CD14-positive monocyte (primary cell): ENCODE data around the gene ABL2. TPM values are rescaled to one million over a fixed set of nuclear protein-coding genes. Genes with fewer than 3 reads are reported as not detected.

Experiments
- DNase-seq, 3 donors: peaks; one replicate each; pipeline ENCODE4 v3.0.0-alpha.2; 2011 to 2022
- H2AFZ ChIP-seq: 2 replicates; pipeline ENCODE4 v1.6.0; 2012; ENCODE audit warnings: mild to moderate bottlenecking, low read depth, low read length, inconsistent platforms; ENCODE audit not compliant: insufficient read depth, poor library complexity, severe bottlenecking
- H3K27ac ChIP-seq, 2 donors: 1 replicate in 1 of 2; 2 replicates in 1 of 2; pipeline ENCODE4 v1.5.1; 2012 to 2013; ENCODE audit warnings: low read length in 2 of 2, control low read depth in 1 of 2, inconsistent platforms in 1 of 2, low read depth in 1 of 2, mild to moderate bottlenecking in 1 of 2
- H3K27me3 ChIP-seq, 2 donors: one replicate each; pipeline versions ENCODE4 v1.6.0 to v1.6.1; 2011 to 2013; ENCODE audit warnings: low read length in 2 of 2; ENCODE audit not compliant: control insufficient read depth in 2 of 2, insufficient read depth in 2 of 2
- H3K36me3 ChIP-seq, 2 donors: replicated peaks in 1 of 2; 1 replicate in 1 of 2; 2 replicates in 1 of 2; pipeline versions ENCODE4 v1.5.1 to v1.6.1; 2012 to 2013; ENCODE audit warnings: low read length in 2 of 2, control low read depth in 1 of 2, inconsistent platforms in 1 of 2, mild to moderate bottlenecking in 1 of 2; ENCODE audit not compliant: insufficient read depth in 2 of 2, control insufficient read depth in 1 of 2
- H3K4me1 ChIP-seq, 2 donors: 1 replicate in 1 of 2; 2 replicates in 1 of 2; pipeline versions ENCODE4 v1.5.1 to v1.6.1; 2012 to 2013; ENCODE audit warnings: low read length in 2 of 2, control low read depth in 1 of 2, inconsistent platforms in 1 of 2, mild to moderate bottlenecking in 1 of 2, moderate library complexity in 1 of 2; ENCODE audit not compliant: insufficient read depth in 2 of 2, control insufficient read depth in 1 of 2
- H3K4me2 ChIP-seq: replicated peaks from 2 replicates; pipeline ENCODE3; 2012; ENCODE audit warnings: low read length, moderate library complexity, mild to moderate bottlenecking; ENCODE audit not compliant: poor library complexity, severe bottlenecking; ENCODE audit errors: extremely low read depth
- H3K4me3 ChIP-seq, 3 experiments: fragments of 200-600 bp in 1 of 3; sonication (generic) in 1 of 3; replicated peaks in 1 of 3; 1 replicate in 2 of 3; 2 replicates in 1 of 3; pipeline ENCODE4 v1.5.1; 2011 to 2013; ENCODE audit warnings: low read length in 3 of 3, mild to moderate bottlenecking in 3 of 3, control low read depth in 2 of 3, low read depth in 2 of 3, inconsistent platforms in 1 of 3, moderate library complexity in 1 of 3
- H3K79me2 ChIP-seq: 2 replicates; pipeline ENCODE4 v1.6.0; 2012; ENCODE audit warnings: mild to moderate bottlenecking, control low read depth, inconsistent platforms, low read length, moderate library complexity; ENCODE audit not compliant: insufficient read depth
- H3K9ac ChIP-seq: 2 replicates; pipeline ENCODE4 v1.6.0; 2017; ENCODE audit warnings: low read length, mild to moderate bottlenecking; ENCODE audit not compliant: insufficient read depth, poor library complexity, severe bottlenecking
- H3K9me3 ChIP-seq, 2 donors: replicated peaks in 1 of 2; 1 replicate in 1 of 2; 2 replicates in 1 of 2; pipeline versions ENCODE4 v1.5.1 to v1.6.1; 2012 to 2013; ENCODE audit warnings: low read length in 2 of 2, control low read depth in 1 of 2; ENCODE audit not compliant: control insufficient read depth in 1 of 2, insufficient read depth in 1 of 2
- H4K20me1 ChIP-seq: 2 replicates; pipeline ENCODE4 v1.6.0; 2012; ENCODE audit warnings: mild to moderate bottlenecking, low read length, control low read depth, moderate library complexity; ENCODE audit not compliant: insufficient read depth
- H3K27ac Mint-ChIP-seq, 7 donors: one replicate each; pipeline ENCODE4 v1.8.0; 2020; ENCODE audit warnings: mild to moderate bottlenecking in 7 of 7, mixed read lengths in 7 of 7, moderate library complexity in 6 of 7, inconsistent platforms in 2 of 7
- H3K27me3 Mint-ChIP-seq, 3 donors: one replicate each; pipeline ENCODE4 v1.8.0; 2021 to 2022; ENCODE audit warnings: low read depth in 3 of 3, mild to moderate bottlenecking in 3 of 3, mixed read lengths in 3 of 3, moderate library complexity in 3 of 3, inconsistent platforms in 1 of 3
- H3K36me3 Mint-ChIP-seq, 2 donors: one replicate each; pipeline ENCODE4 v1.8.0; 2020; ENCODE audit warnings: mixed read lengths in 2 of 2, inconsistent platforms in 1 of 2, mild to moderate bottlenecking in 1 of 2
- H3K4me1 Mint-ChIP-seq: one replicate; pipeline ENCODE4 v1.8.0; 2020; ENCODE audit warnings: mild to moderate bottlenecking, mixed read lengths
- H3K4me3 Mint-ChIP-seq, 2 donors: one replicate each; pipeline ENCODE4 v1.8.0; 2020; ENCODE audit warnings: mild to moderate bottlenecking in 2 of 2, mixed read lengths in 2 of 2, moderate library complexity in 1 of 2
- H3K9me3 Mint-ChIP-seq, 7 donors: one replicate each; pipeline ENCODE4 v1.8.0; 2020 to 2022; ENCODE audit warnings: mixed read lengths in 7 of 7, mild to moderate bottlenecking in 6 of 7, moderate library complexity in 6 of 7, inconsistent platforms in 2 of 7
- WGBS: methylation state at CpG from one replicate; pipeline ENCODE4 v1.1.5; 2013; ENCODE audit warnings: missing lambda C conversion rate; ENCODE audit not compliant: insufficient coverage; 5-methylcytosine and 5-hydroxymethylcytosine counted together
- intact Hi-C, 2 donors: fragments of 100-400 bp; cut with micrococcal nuclease; formaldehyde crosslinking; loops; one replicate each; pipeline versions ENCODE4 v1.15.0 to v1.15.1; 2023
- polyA plus RNA-seq, 3 donors: library from polyadenylated mRNA; depleted of rRNA in 1 of 3; unstranded in 2 of 3; stranded (reverse) in 1 of 3; fragments of 300-500 nt in 2 of 3; fragments of >200 nt in 1 of 3; fragmentation: Illumina TruSeq in 2 of 3; gene quantifications; 1 replicate in 2 of 3; 2 replicates in 1 of 3; pipeline ENCODE4 v1.2.3, GENCODE V29; 2012 to 2021
- TF ChIP-seq, protein P1 (sequence below): fragments of 200-600 bp; IDR thresholded peaks from one replicate; pipeline ENCODE4 v1.8.0; 2022; ENCODE audit warnings: antibody characterized with exemption, mild to moderate bottlenecking

The ABL2 gene
- polyA plus RNA-seq, 3 donors = 0.20 to 2.1 (median 1.4) TPM

DNA sequence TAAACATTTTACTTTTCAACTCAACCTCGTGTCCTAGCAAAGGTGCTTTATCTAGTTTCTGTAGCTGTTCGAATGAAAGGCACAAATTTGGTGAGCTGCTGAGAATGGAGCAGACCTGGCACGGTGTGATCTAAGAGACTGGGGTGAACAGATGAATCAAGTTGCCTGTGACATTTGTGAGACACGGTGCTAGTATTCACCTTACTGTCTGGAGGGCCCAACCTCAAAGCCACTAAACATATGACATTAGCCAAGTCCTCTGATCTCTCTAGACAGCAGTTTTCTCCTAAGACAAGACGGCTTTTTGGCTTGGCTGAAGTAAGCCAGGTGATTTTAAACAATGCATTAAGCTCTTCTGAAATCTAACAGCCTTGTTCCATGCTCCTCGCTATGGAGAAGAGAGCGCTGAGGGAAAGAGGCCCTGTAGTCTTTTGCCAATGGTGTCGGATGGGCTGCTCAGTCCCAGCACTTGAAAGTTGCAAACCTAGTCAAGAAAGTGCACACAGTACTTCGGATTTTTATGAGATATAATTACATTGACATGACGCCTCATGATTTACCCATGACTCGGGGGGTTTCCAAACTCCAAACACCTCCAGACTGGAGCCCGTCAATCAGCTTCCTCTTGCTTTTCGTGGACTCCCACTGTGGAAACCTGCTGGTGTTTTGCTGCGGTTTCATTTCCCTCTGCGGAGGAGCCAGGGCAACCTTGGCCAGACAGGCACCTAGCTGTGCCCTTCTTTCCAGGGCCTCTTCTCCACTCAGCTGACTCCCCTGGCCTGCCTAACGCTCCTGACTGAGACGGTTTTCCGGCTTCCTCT is 148.4 kb downstream of the ABL2 start:
- H3K4me1 ChIP-seq = peaks cover 19 to 24% of the 10 kb centered on the region in 2 donors
- peak overlapping the region; percentile 68 to 83 (median 77) for H3K4me3 ChIP-seq
- Mint-ChIP-seq H3K9me3 (no peaks in the 10 kb centered on the region), H3K36me3 (peaks cover 11 to 19% of the 10 kb centered on the region in 2 donors), H3K27me3 (peaks cover 0 to 2% (median 0%) of the 10 kb centered on the region in 3 donors), H3K4me3 (peak overlapping the region; percentile 96 to 98), H3K27ac (peak overlapping the region; percentile 94 to 97 (median 95)), H3K4me1 (peaks cover 27% of the 10 kb centered on the region)
- no peaks in the 10 kb centered on the region for H3K9me3 ChIP-seq
- TF ChIP-seq, protein P1, sequence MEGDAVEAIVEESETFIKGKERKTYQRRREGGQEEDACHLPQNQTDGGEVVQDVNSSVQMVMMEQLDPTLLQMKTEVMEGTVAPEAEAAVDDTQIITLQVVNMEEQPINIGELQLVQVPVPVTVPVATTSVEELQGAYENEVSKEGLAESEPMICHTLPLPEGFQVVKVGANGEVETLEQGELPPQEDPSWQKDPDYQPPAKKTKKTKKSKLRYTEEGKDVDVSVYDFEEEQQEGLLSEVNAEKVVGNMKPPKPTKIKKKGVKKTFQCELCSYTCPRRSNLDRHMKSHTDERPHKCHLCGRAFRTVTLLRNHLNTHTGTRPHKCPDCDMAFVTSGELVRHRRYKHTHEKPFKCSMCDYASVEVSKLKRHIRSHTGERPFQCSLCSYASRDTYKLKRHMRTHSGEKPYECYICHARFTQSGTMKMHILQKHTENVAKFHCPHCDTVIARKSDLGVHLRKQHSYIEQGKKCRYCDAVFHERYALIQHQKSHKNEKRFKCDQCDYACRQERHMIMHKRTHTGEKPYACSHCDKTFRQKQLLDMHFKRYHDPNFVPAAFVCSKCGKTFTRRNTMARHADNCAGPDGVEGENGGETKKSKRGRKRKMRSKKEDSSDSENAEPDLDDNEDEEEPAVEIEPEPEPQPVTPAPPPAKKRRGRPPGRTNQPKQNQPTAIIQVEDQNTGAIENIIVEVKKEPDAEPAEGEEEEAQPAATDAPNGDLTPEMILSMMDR = no peak
- peak; percentile 72 to 91 (median 76) for DNase-seq
- H3K27ac ChIP-seq = peak overlapping the region; percentile 91 to 93
- peaks cover 40% of the 10 kb centered on the region for H3K79me2 ChIP-seq
- H3K27me3 ChIP-seq = no peaks in the 10 kb centered on the region
- H4K20me1 ChIP-seq = no peaks in the 10 kb centered on the region
- H3K9ac ChIP-seq = peak overlapping the region; percentile 90
- peak overlapping the region; percentile 89 for H3K4me2 ChIP-seq
- peaks cover 10 to 14% of the 10 kb centered on the region in 2 donors for H3K36me3 ChIP-seq
- peak overlapping the region; percentile 88 for H2AFZ ChIP-seq
- WGBS = 15% methylated on average over 8 of the region's 18 CpGs
- intact Hi-C loops = loop anchor here (5.0 kb wide), 2 partner anchors 211 to 286 kb away; partner anchors contain the start of genes AXDND1 (in 2 of the 2) and SOAT1 (in 2 of the 2)

DNA sequence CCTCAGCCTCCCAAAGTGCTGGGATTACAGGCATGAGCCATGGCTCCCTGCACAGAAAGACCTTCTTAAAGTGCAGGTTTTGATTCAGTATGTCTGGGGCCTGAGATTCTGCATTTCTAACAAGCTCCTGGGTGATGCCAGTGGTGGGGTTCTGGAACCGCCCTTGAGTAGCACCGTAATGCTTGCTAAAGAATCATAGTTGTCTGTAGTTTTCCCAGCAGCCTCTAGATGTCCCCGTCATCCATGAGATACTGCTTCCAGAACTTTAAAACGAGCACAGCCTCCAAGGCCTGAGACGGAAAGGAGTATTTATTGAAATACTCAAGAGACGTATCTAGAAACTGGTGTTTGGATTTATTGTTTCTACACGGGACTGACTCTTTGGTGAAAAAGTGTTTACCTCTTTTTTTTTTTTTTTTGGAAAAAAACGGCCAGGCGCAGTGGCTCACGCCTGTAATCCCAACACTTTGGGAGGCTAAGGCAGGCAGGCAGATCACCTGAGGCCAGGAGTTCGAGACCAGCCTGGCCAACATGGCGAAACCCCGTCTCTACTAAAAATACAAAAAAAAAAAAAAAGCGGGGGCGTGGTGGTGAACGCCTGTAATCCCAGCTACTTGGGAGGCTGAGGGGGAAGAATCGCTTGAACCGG is 150.2 kb downstream of the ABL2 start:
- Mint-ChIP-seq H3K27me3 (peaks cover 0 to 2% (median 0%) of the 10 kb centered on the region in 3 donors), H3K9me3 (no peaks in the 10 kb centered on the region), H3K27ac (peak overlapping the region in 1 of 7 donors; percentile 35), H3K4me3 (no peak overlapping the region), H3K4me1 (peaks cover 25% of the 10 kb centered on the region), H3K36me3 (peaks cover 4 to 5% of the 10 kb centered on the region in 2 donors)
- H3K4me1 ChIP-seq = peaks cover 19 to 24% of the 10 kb centered on the region in 2 donors
- no peak overlapping the region for H3K4me3 ChIP-seq
- no peaks in the 10 kb centered on the region for H3K27me3 ChIP-seq
- no peak overlapping the region for H3K9ac ChIP-seq
- DNase-seq = peak; percentile 67 to 80 (median 74)
- TF ChIP-seq, protein P1 = peak; percentile 78
- H3K36me3 ChIP-seq = peaks cover 0 to 7% of the 10 kb centered on the region in 2 donors
- intact Hi-C loops = loop anchor here in 1 of 2 donors (5.0 kb wide), 1 partner anchor 728 kb away; no protein-coding TSS in a partner anchor
- WGBS = 39% methylated on average over 5 of the region's 18 CpGs
- H2AFZ ChIP-seq = no peak overlapping the region
- peaks cover 22% of the 10 kb centered on the region for H3K79me2 ChIP-seq
- H3K9me3 ChIP-seq = no peaks in the 10 kb centered on the region
- H4K20me1 ChIP-seq = no peaks in the 10 kb centered on the region
- no peak overlapping the region for H3K27ac ChIP-seq
- no peak overlapping the region for H3K4me2 ChIP-seq
